Measurements from ENCODE around the gene CDKL4.
"Not testable (repeated sequence)": the region's sequence is repeated elsewhere in the genome, so short reads cannot be mapped to it uniquely, and the experiment has no call there.

CDKL4 gene

DNA sequence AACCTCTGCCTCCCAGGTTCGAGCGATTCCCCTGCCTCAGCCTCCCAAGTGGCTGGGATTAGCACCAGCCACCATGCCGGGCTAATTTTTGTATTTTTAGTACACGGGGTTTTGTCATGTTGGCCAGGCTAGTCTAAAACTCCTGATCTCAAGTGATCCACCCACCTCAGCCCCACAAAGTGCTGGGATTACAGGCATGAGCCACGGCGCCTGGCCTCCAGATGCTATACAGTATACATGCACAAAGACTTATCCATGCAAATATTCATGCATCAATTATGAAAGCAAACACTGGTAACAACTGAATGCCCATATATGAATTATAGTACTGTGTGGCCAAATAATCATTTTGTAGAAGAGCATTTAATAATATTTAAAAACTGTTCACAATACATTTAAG, 86.9 kb downstream of the CDKL4 start:
- no peak overlapping the region for H3K27ac ChIP-seq
- TF ChIP-seq, protein P1, sequence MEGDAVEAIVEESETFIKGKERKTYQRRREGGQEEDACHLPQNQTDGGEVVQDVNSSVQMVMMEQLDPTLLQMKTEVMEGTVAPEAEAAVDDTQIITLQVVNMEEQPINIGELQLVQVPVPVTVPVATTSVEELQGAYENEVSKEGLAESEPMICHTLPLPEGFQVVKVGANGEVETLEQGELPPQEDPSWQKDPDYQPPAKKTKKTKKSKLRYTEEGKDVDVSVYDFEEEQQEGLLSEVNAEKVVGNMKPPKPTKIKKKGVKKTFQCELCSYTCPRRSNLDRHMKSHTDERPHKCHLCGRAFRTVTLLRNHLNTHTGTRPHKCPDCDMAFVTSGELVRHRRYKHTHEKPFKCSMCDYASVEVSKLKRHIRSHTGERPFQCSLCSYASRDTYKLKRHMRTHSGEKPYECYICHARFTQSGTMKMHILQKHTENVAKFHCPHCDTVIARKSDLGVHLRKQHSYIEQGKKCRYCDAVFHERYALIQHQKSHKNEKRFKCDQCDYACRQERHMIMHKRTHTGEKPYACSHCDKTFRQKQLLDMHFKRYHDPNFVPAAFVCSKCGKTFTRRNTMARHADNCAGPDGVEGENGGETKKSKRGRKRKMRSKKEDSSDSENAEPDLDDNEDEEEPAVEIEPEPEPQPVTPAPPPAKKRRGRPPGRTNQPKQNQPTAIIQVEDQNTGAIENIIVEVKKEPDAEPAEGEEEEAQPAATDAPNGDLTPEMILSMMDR (conservative IDR thresholded peaks at IDR 0.05), result no peak

DNA sequence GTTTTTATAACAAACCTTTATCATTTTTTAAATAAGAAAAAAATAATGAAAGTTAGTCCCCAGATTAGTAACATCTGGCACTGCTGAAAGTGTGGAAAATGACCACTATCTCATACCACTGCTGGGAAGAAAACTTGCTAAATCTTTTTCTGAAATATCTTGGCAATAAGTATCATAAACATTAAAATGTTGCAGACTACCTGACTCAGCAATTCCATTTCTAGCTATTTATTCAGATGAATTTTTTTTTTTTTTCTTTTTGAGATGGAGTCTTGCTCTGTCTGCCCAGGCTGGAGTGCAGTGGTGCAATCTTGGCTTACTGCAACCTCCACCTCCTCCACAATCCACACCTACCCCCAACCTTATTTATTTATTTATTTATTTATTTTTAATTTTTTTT, 87.7 kb downstream of the CDKL4 start:
- TF ChIP-seq, protein P1 (conservative IDR thresholded peaks at IDR 0.05), result no peak
- H3K27ac ChIP-seq, result no peak overlapping the region

DNA sequence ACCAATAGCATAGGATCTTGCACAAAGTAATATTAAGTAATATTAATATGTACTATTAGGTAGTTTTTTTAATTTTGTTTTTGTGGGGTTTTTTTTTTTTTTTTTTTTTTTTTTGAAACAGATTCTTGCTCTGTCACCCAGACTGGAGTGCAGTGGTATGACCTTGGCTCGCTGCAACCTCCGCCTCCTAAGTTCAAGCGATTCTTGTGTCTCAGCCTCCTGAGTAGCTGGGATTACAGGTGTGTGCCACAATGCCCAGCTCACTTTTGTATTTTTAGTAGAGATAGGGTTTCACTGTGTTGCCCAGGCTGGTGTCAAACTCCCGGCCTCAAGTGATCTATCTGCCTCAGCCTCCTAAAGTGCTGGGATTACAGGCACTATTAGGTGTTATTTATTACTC, 88.2 kb downstream of the CDKL4 start:
- not testable (repeated sequence) for H3K27ac ChIP-seq

DNA sequence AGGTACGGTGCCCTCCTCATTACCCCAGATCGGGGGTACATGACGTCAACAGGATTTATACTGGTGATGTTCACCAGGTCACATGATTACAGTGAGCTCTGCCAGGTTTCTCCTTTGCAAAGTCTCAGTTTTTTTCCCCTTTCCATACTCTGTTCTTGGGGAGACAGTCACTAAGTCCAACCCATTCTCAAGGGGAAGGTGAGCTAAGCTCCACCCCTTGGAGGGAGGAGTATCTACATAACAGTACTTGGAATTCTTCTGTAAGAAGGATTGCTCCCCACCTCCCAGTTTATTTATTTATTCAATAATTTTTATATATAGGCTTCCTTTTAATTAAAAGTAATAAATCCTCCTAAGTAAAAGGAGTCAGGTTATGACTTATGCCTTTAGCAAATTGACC, 88.8 kb downstream of the CDKL4 start:
- TF ChIP-seq, protein P1 (conservative IDR thresholded peaks at IDR 0.05), result no peak
- no peak overlapping the region for H3K27ac ChIP-seq

DNA sequence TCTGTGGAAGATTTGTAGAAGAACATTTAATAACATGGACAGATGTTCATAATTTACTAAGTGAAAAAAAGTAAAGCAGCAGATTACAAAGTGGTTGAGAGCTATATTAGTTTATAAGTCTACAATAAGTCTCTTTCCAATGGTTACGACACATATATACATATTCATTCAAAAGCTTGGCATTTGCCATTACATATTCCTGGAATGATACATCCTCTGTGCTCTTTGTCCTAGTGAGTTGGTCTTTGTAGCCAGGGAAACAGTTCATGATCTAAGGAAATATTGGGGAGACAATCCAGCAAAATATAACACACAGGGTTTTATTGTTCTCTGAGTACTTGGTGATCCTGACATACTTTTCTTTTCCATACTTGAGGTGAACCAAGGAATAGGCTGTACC, 90.5 kb downstream of the CDKL4 start:
- no peak overlapping the region for H3K27ac ChIP-seq
- TF ChIP-seq, protein P1 (conservative IDR thresholded peaks at IDR 0.05), result no peak

DNA sequence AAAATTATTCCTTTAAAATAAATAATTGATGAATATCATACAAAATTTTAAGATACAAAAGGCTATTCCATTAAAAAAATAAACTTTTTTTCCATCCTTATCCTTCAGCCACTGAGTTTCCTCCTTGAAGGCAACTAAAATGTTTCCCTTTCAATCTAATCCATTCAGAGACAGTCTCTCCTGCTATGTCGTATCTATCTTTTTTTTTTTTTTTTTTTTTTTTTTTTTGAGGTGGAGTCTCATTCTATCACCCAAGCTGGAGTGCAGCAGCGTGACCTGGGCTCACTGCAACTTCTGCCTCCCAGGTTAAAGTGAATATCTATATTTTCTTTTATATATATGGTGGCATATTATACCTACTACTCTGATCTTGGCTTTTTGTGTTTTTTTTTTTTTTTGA, 91.3 kb downstream of the CDKL4 start:
- TF ChIP-seq, protein P1 (conservative IDR thresholded peaks at IDR 0.05), result no peak
- H3K27ac ChIP-seq, result no peak overlapping the region

DNA sequence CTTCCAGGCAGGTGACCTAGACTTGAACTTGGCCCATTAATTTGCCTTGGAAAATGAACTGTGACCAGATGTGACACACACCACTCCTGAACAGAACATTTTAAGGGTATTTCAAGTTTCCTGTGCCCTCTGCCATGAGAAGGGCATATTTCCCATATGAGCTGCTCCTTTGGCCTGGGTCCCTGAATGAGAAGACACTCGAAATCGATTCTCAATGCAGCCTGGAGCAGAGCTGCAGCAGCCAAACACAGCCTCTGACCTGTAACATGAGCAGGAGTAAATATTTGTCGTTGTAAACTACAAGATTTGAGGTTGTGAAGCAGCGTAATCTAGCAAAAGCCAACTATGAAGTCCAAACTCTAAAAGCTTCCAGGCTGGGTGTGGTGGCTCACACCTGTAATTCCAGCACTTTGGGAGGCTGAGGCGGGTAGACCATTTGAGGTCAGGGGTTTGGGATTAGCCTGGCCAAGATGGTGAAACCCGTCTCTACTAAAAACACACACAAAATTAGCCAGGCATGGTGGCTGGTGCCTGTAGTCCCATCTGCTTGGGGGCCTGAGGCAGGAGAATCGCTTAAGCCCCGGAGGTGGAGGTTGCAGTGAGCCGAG, 92.8 kb downstream of the CDKL4 start:
- TF ChIP-seq, protein P1 (conservative IDR thresholded peaks at IDR 0.05), result no peak
- H3K27ac ChIP-seq, result peak overlapping the region; percentile 61

DNA sequence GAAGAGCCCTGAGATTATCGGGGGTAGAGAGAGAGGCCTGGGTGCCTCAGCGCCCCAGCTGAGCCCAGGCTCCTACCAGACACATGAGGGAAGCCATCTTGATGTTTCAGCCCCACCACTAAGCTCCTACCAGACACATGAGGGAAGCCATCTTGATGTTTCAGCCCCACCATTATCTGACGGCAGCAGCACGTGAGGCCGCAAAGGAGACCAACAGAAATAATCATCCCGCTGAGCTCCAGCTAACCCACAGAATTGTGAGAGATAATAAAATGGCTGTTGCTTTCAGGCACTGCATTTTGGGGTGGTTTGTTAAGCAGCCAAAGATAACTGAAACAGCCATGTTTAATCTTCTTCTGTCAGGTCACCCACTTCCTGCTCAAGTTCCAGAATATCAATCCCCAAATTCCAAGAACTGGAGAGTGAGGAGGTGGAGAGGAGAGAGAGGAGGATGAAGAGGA, 93.6 kb downstream of the CDKL4 start:
- TF ChIP-seq, protein P1 (conservative IDR thresholded peaks at IDR 0.05), result no peak
- peak overlapping the region; percentile 61 for H3K27ac ChIP-seq

Data from VCaP (cell line).